WI38 (cell line): ENCODE results near the gene CTAG1B.
"Not testable (repeated sequence)": the region's sequence is repeated elsewhere in the genome, so short reads cannot be mapped to it uniquely, and the experiment has no call there.

Experiments used
- H3K4me3 ChIP-seq: 2 replicates; pipeline ENCODE4 v1.5.1; 2011; ENCODE audit warnings: low read depth, mild to moderate bottlenecking, control low read depth, low read length
- TF ChIP-seq, protein P1 (sequence below): IDR thresholded peaks from 2 replicates; pipeline ENCODE4 v1.5.1; 2012; ENCODE audit warnings: low read depth, mild to moderate bottlenecking, control low read depth, low read length

The CTAG1B gene

GRCh38 chrX:154592505-154592904, 26.6 kb downstream of the CTAG1B start:
- H3K4me3 ChIP-seq: no peak overlapping the region
- TF ChIP-seq, protein P1, sequence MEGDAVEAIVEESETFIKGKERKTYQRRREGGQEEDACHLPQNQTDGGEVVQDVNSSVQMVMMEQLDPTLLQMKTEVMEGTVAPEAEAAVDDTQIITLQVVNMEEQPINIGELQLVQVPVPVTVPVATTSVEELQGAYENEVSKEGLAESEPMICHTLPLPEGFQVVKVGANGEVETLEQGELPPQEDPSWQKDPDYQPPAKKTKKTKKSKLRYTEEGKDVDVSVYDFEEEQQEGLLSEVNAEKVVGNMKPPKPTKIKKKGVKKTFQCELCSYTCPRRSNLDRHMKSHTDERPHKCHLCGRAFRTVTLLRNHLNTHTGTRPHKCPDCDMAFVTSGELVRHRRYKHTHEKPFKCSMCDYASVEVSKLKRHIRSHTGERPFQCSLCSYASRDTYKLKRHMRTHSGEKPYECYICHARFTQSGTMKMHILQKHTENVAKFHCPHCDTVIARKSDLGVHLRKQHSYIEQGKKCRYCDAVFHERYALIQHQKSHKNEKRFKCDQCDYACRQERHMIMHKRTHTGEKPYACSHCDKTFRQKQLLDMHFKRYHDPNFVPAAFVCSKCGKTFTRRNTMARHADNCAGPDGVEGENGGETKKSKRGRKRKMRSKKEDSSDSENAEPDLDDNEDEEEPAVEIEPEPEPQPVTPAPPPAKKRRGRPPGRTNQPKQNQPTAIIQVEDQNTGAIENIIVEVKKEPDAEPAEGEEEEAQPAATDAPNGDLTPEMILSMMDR: no peak

DNA sequence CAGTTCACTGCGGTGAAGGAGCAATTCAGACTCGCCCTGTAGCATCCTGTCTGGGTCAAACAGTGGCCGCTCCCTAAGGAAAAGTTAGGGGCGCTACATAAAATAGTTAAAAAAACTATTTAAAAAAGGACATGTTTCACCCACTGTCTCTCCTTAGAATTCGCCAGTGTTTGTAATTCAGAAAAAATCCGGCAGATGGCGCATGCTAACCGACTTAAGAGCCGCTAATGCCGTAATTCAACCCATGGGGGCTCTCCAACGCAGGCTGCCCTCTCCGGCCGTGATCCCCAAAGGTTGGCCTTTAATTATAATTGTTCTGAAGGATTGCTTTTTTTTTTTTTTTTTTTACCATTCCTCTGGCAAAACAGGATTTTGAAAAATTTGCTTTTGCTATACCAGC, 28.7 kb downstream of the CTAG1B start:
- not testable (repeated sequence) for H3K4me3 ChIP-seq

- H3K4me3 ChIP-seq: not testable (repeated sequence)
Measured at GRCh38 chrX:154584585-154585183, 34.4 kb downstream of the CTAG1B start, which contains the start of gene CTAG1A. Gene CTAG1A, plus strand, starts transcription at chrX:154585133. Its CDS starts 74 bp downstream, at chrX:154585207.

GRCh38 chrX:154582994-154583393, 36.1 kb downstream of the CTAG1B start:
- H3K4me3 ChIP-seq: not testable (repeated sequence)

GRCh38 chrX:154575076-154575475, 44.0 kb downstream of the CTAG1B start:
- not testable (repeated sequence) for H3K4me3 ChIP-seq

DNA sequence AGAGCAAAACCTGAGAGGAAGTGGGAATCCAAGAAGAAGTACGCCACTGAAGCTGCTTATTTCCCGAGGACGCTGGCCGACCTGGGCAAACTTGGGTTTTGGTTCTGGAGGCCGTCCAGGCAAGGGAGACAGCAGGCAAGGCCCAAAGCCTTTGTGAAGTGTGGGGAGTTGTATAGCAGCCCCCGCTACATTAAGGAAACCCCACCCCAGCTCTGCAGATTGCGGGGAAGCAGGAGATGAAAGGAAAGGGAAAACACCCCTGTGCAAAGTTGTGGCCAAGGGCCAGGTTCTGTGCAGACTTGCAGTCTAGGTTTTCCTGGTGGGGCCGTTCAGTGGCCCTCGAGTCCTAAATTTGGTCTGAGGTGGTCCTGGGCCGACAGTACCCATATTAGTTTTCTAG, 46.0 kb downstream of the CTAG1B start:
- not testable (repeated sequence) for H3K4me3 ChIP-seq

DNA sequence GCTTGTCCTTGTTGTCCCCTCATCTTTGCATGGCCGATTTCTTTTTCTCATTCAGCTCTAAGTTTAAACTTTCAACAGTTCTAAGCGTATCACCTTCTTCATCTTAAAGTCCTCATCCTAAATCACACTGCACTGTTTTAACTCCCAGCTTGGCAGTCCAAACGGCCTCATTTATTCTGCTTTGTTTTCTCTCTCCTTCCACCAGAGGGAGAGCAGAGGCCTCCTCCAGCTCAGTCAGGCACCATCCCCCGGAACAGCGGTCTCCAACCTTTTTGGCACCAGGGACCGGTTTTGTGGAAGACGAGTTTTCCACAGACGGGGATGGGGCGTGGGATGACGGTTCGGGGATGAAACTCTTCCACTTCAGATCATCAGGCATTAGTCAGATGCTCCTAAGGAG, 48.7 kb downstream of the CTAG1B start:
- H3K4me3 ChIP-seq: not testable (repeated sequence)
